PC-9 (cell line): ENCODE results near the gene RABL2B. TPM values are rescaled to one million over a fixed set of nuclear protein-coding genes. Genes with fewer than 3 reads are reported as not detected.
A peak's percentile ranks its signal among the peaks of the same experiment; 100 is the strongest.
"Not testable (repeated sequence)": the region's sequence is repeated elsewhere in the genome, so short reads cannot be mapped to it uniquely, and the experiment has no call there.

ENCODE experiments used
- Bru-seq: library from RNA; stranded (reverse); fragments of 400-500 nt; gene quantifications from one replicate; lab custom pipeline; 2021; lab: Mats Ljungman, UMichigan
- BruChase-seq, 2 experiments: library from RNA; stranded (reverse); fragments of 400-500 nt; gene quantifications; one replicate each; lab custom pipeline; 2021; lab: Mats Ljungman, UMichigan
- BruUV-seq: library from RNA; stranded (reverse); fragments of 400-500 nt; replicated peaks from 2 replicates; lab custom pipeline; 2021; lab: Mats Ljungman, UMichigan
- CTCF ChIA-PET: fragments of 300-600 bp; sonication (Branson Sonifier 250); formaldehyde crosslinking; loops from one replicate; lab custom pipeline; 2022; ENCODE audit warnings: antibody characterized with exemption; lab: Charles Lee
- POLR2A ChIA-PET: fragments of 300-600 bp; sonication (Branson Sonifier 250); formaldehyde crosslinking; loops from one replicate; lab custom pipeline; 2022; ENCODE audit warnings: antibody characterized with exemption; ENCODE audit not compliant: unreplicated experiment; lab: Charles Lee
- DNase-seq, 2 experiments: peaks; one replicate each; pipeline versions ENCODE4 v3.0.0 to v3.0.0-alpha.2; 2015 to 2022; ENCODE audit warnings: mixed read lengths in 1 of 2
- H2AFZ ChIP-seq: fragments of 200-600 bp; sonication (generic); 2 replicates; pipeline ENCODE4 v1.8.1; 2017; ENCODE audit warnings: antibody characterized with exemption
- H3F3A ChIP-seq: fragments of 200-600 bp; sonication (generic); 2 replicates; pipeline ENCODE4 v1.8.1; 2017; ENCODE audit warnings: antibody characterized with exemption, mild to moderate bottlenecking, low read depth; ENCODE audit not compliant: insufficient read depth
- H3K27ac ChIP-seq: fragments of 200-600 bp; sonication (generic); 2 replicates; pipeline ENCODE4 v1.6.1; 2016; ENCODE audit warnings: mixed run types
- H3K27me3 ChIP-seq: fragments of 200-600 bp; sonication (generic); 2 replicates; pipeline ENCODE4 v1.6.1; 2016; ENCODE audit warnings: low read depth, mixed run types; ENCODE audit not compliant: insufficient read depth
- H3K36me3 ChIP-seq: fragments of 200-600 bp; sonication (generic); 2 replicates; pipeline ENCODE4 v1.6.1; 2016; ENCODE audit warnings: low read depth, mixed run types
- H3K4me1 ChIP-seq: fragments of 200-600 bp; sonication (generic); replicated peaks from 2 replicates; pipeline ENCODE4 v1.6.1; 2016; ENCODE audit warnings: mixed run types; ENCODE audit not compliant: insufficient read depth
- H3K4me2 ChIP-seq: fragments of 200-600 bp; sonication (generic); 2 replicates; pipeline ENCODE4 v1.6.1; 2017; ENCODE audit warnings: mixed run types
- H3K4me3 ChIP-seq: fragments of 200-600 bp; sonication (generic); 2 replicates; pipeline ENCODE4 v1.6.1; 2016; ENCODE audit warnings: mixed run types
- H3K79me2 ChIP-seq: fragments of 200-600 bp; sonication (generic); 2 replicates; pipeline ENCODE4 v1.6.1; 2017; ENCODE audit warnings: low read depth, mixed run types
- H3K9me2 ChIP-seq: fragments of 200-600 bp; sonication (generic); 2 replicates; pipeline ENCODE4 v1.8.1; 2017; ENCODE audit warnings: mild to moderate bottlenecking; ENCODE audit not compliant: insufficient read depth
- H3K9me3 ChIP-seq: fragments of 200-600 bp; sonication (generic); 2 replicates; pipeline ENCODE4 v1.8.1; 2016; ENCODE audit warnings: low read depth; ENCODE audit not compliant: insufficient read depth
- H4K20me1 ChIP-seq: fragments of 200-600 bp; sonication (generic); 2 replicates; pipeline ENCODE4 v1.8.1; 2017; ENCODE audit not compliant: insufficient read depth
- intact Hi-C: fragments of 100-400 bp; cut with micrococcal nuclease; formaldehyde crosslinking; loops from one replicate; pipeline ENCODE4 v1.10.0; 2022; ENCODE audit not compliant: unreplicated experiment
- long read RNA-seq: library from polyadenylated mRNA; stranded (forward); transcript quantifications from one replicate; pipeline ENCODE4 v2.0.0, GENCODE V29; 2022
- total RNA-seq: library from RNA; stranded (reverse); gene quantifications from 2 replicates; pipeline ENCODE4 v1.2.3, GENCODE V29; 2021

RABL2B gene
- 44.0 and 48.4 TPM in 2 replicates for total RNA-seq
- percentile 72 among the genes with signal in this experiment for Bru-seq, nascent RNA
- BruChase-seq, experiment 1, labeled RNA remaining after a 2-hour chase: percentile 76 among the genes with signal in this experiment
- percentile 82 among the genes with signal in this experiment for BruChase-seq, experiment 2, labeled RNA remaining after a 6-hour chase
- long read RNA-seq, transcript RABL2B-201 (9 exons, 2,140 nt): major isoform, 5 of 63 reads
- long read RNA-seq, partial matches to known transcripts: 7 of 63 reads
- long read RNA-seq, other reads (novel, unspliced or antisense): 44 of 63 reads

- H4K20me1 ChIP-seq, H3F3A ChIP-seq, H3K27me3 ChIP-seq, CTCF ChIA-PET, H3K4me1 ChIP-seq, H3K9me3 ChIP-seq, H3K27ac ChIP-seq, intact Hi-C loops, H3K9me2 ChIP-seq, POLR2A ChIA-PET, H3K79me2 ChIP-seq: not testable (repeated sequence)
- peak within 1 kb of the TSS; percentile 93 for H3K4me2 ChIP-seq
- H3K4me3 ChIP-seq: peak within 1 kb of the TSS; percentile 90
- BruUV-seq: TSS peak; percentile 69
- H2AFZ ChIP-seq: peak within 1 kb of the TSS; percentile 96
- peak; percentile 85 to 98 for DNase-seq
- peaks cover 17% of the 10 kb centered on the region; the same call in 1 of the 2 replicates for H3K36me3 ChIP-seq
Observed at GRCh38 chr22:50783033-50783879, at the start of gene RABL2B. RABL2B (minus strand) TSS chr22:50783636; CDS start chr22:50782294, 1,342 bp downstream.

- POLR2A ChIA-PET, intact Hi-C loops, H3K27me3 ChIP-seq, H3F3A ChIP-seq, H3K9me3 ChIP-seq, H3K36me3 ChIP-seq, CTCF ChIA-PET, H2AFZ ChIP-seq, H3K4me1 ChIP-seq, H3K4me3 ChIP-seq, H3K4me2 ChIP-seq, BruUV-seq, H4K20me1 ChIP-seq, H3K79me2 ChIP-seq, H3K9me2 ChIP-seq, H3K27ac ChIP-seq: not testable (repeated sequence)
- DNase-seq: peak in 1 of 2 experiments; percentile 55
Observed at GRCh38 chr22:50786936-50787335, 3.5 kb upstream of the RABL2B start.

DNA sequence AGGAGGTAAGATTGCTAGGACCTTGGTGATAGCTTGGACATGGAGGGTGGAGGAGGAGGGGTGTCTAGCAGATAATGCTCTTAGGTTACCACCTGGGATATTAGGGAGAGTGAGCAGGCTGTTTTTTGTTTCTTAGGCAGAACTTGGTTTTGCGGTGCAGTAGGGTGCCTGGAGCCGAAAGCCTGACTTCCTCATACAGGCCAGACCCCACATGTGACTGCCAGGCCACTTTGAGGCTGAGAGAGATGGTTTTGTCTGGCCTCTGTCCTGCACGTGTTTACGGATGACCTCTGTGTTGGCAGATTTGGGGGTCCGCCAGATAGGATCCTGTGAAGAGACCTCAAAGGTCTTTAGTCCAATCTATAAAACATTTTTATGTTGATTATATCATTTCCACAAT is 1.9 kb upstream of the RABL2B start:
- H3K79me2 ChIP-seq, H3K9me3 ChIP-seq, BruUV-seq, intact Hi-C loops, H3F3A ChIP-seq, H3K27me3 ChIP-seq, DNase-seq, H3K4me1 ChIP-seq, CTCF ChIA-PET, H3K9me2 ChIP-seq, POLR2A ChIA-PET, H4K20me1 ChIP-seq, H3K4me3 ChIP-seq, H2AFZ ChIP-seq, H3K27ac ChIP-seq, H3K36me3 ChIP-seq: not testable (repeated sequence)
- 0 out of 2 replicates have a peak overlapping the region, but pooled peaks have one; percentile 0 for H3K4me2 ChIP-seq

GRCh38 chr22:50783880-50784276 is 442 bp upstream of the RABL2B start:
- H3K4me1 ChIP-seq, H3F3A ChIP-seq, H3K79me2 ChIP-seq, H3K27me3 ChIP-seq, intact Hi-C loops, H3K9me3 ChIP-seq, CTCF ChIA-PET, POLR2A ChIA-PET, H3K27ac ChIP-seq, H4K20me1 ChIP-seq, H3K9me2 ChIP-seq: not testable (repeated sequence)
- peaks cover 17% of the 10 kb centered on the region; the same call in 1 of the 2 replicates for H3K36me3 ChIP-seq
- peak overlapping the region; percentile 87 for H3K4me2 ChIP-seq
- H3K4me3 ChIP-seq: peak overlapping the region; percentile 90
- H2AFZ ChIP-seq: peak overlapping the region; percentile 96
- BruUV-seq: TSS peak; percentile 87
- DNase-seq: peak in 1 of 2 experiments; percentile 20

- intact Hi-C loops, H3K79me2 ChIP-seq, H4K20me1 ChIP-seq, H3K27ac ChIP-seq, H3K9me2 ChIP-seq, POLR2A ChIA-PET, H3K27me3 ChIP-seq, H3K4me1 ChIP-seq, DNase-seq, H3K9me3 ChIP-seq, H2AFZ ChIP-seq, CTCF ChIA-PET, BruUV-seq, H3F3A ChIP-seq: not testable (repeated sequence)
- H3K4me2 ChIP-seq: peak overlapping the region; percentile 93
- peaks cover 22% of the 10 kb centered on the region; the same call in 1 of the 2 replicates for H3K36me3 ChIP-seq
- peak overlapping the region; percentile 90 for H3K4me3 ChIP-seq
Observed at GRCh38 chr22:50782253-50782652, 1.2 kb downstream of the RABL2B start.

DNA sequence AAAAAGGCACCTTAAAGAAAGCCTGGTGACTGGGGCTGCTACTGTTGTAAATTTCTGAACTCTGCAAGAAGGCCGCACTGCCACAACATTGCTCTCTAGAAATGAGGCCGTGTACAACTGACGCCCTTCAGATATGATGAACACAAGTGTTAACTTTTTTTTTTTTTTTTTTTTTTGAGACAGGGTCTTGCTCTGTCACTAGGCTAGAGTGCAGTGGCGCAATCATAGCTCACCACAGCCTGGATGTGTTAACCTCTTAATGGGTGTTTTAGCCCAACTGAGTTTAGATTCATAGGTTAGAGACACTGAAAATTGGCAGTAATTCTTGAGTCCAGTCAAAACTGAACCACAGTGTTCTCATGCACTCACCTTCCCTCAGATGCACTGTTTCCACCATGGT is 3.2 kb downstream of the RABL2B start:
- H3K4me2 ChIP-seq, BruUV-seq, CTCF ChIA-PET: not testable (repeated sequence)

GRCh38 chr22:50777631-50778030 is 5.8 kb downstream of the RABL2B start:
- H4K20me1 ChIP-seq, H3K27me3 ChIP-seq, H3K27ac ChIP-seq, CTCF ChIA-PET, intact Hi-C loops, H3K4me3 ChIP-seq, H3K9me2 ChIP-seq, H3K4me1 ChIP-seq, H3K79me2 ChIP-seq, POLR2A ChIA-PET, H3K9me3 ChIP-seq, H3K4me2 ChIP-seq, DNase-seq, BruUV-seq, H2AFZ ChIP-seq, H3F3A ChIP-seq: not testable (repeated sequence)
- H3K36me3 ChIP-seq: peaks cover 28% of the 10 kb centered on the region; the same call in 1 of the 2 replicates

More for the DNA sequence above, 3.2 kb downstream of the RABL2B start:
- H3K27me3 ChIP-seq, H4K20me1 ChIP-seq, H3K4me3 ChIP-seq, DNase-seq, H3K9me2 ChIP-seq, POLR2A ChIA-PET, H3K27ac ChIP-seq, H3K4me1 ChIP-seq, H3F3A ChIP-seq, H2AFZ ChIP-seq, H3K9me3 ChIP-seq, H3K79me2 ChIP-seq, intact Hi-C loops: not testable (repeated sequence)
- peaks cover 28% of the 10 kb centered on the region; the same call in 1 of the 2 replicates for H3K36me3 ChIP-seq
